GM12872 (cell line): ENCODE results near the gene ENDOV.

Experiments used
- CTCF ChIP-seq: IDR thresholded peaks from 3 replicates; pipeline ENCODE4 v1.5.1; 2011; ENCODE audit warnings: low read depth, mild to moderate bottlenecking, low read length, moderate library complexity; ENCODE audit not compliant: insufficient read depth

Gene ENDOV

GRCh38 chr17:80396157-80397033 lies 18.6 kb upstream of the ENDOV start:
- TF ChIP-seq CTCF: no peak

GRCh38 chr17:80397034-80397387 lies 18.0 kb upstream of the ENDOV start:
- no peak for TF ChIP-seq CTCF

GRCh38 chr17:80397686-80398085 lies 17.3 kb upstream of the ENDOV start:
- no peak for TF ChIP-seq CTCF

- no peak for TF ChIP-seq CTCF
These were observed 12.0 kb upstream of the ENDOV start for GRCh38 chr17:80402959-80403358.

GRCh38 chr17:80406146-80406545 lies 8.8 kb upstream of the ENDOV start:
- no peak for TF ChIP-seq CTCF

- TF ChIP-seq CTCF: no peak
These were observed 6.1 kb upstream of the ENDOV start for GRCh38 chr17:80408872-80409271.

GRCh38 chr17:80409626-80410025 lies 5.3 kb upstream of the ENDOV start:
- TF ChIP-seq CTCF: no peak
